Thyroid gland (tissue), 4 donors: ENCODE measurements around the gene FRMD4A.

ENCODE experiments used
- CTCF ChIP-seq, 6 experiments: fragments of 200-600 bp in 3 of 6; fragments of 450-650 bp in 3 of 6; sonication (generic) in 3 of 6; IDR thresholded peaks; one replicate each; pipeline ENCODE4 v1.5.1; 2016 to 2019; ENCODE audit warnings: antibody characterized with exemption in 6 of 6, mild to moderate bottlenecking in 2 of 6, inconsistent platforms in 1 of 6, moderate library complexity in 1 of 6
- POLR2A ChIP-seq, 2 donors: fragments of 450-650 bp; IDR thresholded peaks; one replicate each; pipeline ENCODE4 v1.6.1; 2017; ENCODE audit warnings: antibody characterized with exemption in 2 of 2, mild to moderate bottlenecking in 2 of 2, moderate library complexity in 1 of 2

- TF ChIP-seq POLR2A (IDR thresholded peaks at IDR 0.05) (no peak), CTCF (IDR thresholded peaks at IDR 0.05) (no peak)
These were observed 67.8 kb downstream of the FRMD4A start for GRCh38 chr10:14262836-14263425.
